Glutamatergic neuron (in vitro differentiated cells): Measurements from ENCODE around the gene RAB6B. TPM values are rescaled to one million over a fixed set of nuclear protein-coding genes. Genes with fewer than 3 reads are reported as not detected.

Experiments used
- DNase-seq: peaks from one replicate; pipeline ENCODE4 v3.0.0; 2022
- H3K27ac Mint-ChIP-seq: one replicate; pipeline ENCODE4 v1.8.0; 2020; ENCODE audit warnings: mild to moderate bottlenecking, mixed read lengths, inconsistent platforms; ENCODE audit not compliant: unreplicated experiment
- H3K27me3 Mint-ChIP-seq: one replicate; pipeline ENCODE4 v1.8.0; 2020; ENCODE audit warnings: mild to moderate bottlenecking, moderate library complexity, mixed read lengths, inconsistent platforms; ENCODE audit not compliant: unreplicated experiment
- H3K36me3 Mint-ChIP-seq: one replicate; pipeline ENCODE4 v1.8.0; 2020; ENCODE audit warnings: mild to moderate bottlenecking, mixed read lengths, inconsistent platforms; ENCODE audit not compliant: unreplicated experiment
- H3K4me1 Mint-ChIP-seq: one replicate; pipeline ENCODE4 v1.8.0; 2020; ENCODE audit warnings: mild to moderate bottlenecking, low read depth, mixed read lengths, inconsistent platforms; ENCODE audit not compliant: unreplicated experiment
- H3K4me3 Mint-ChIP-seq: one replicate; pipeline ENCODE4 v1.8.0; 2020; ENCODE audit warnings: mild to moderate bottlenecking, mixed read lengths, inconsistent platforms; ENCODE audit not compliant: unreplicated experiment
- H3K9me3 Mint-ChIP-seq: one replicate; pipeline ENCODE4 v1.8.0; 2020; ENCODE audit warnings: mild to moderate bottlenecking, moderate library complexity, mixed read lengths, inconsistent platforms; ENCODE audit not compliant: unreplicated experiment
- total RNA-seq: library from RNA; stranded (reverse); fragmentation: NEBNext Ultra II Directional; extraction: Animal tissue kit (Norgen Biotek cat#: 25700); gene quantifications from one replicate; pipeline ENCODE4 v1.2.1, GENCODE V29; 2021; ENCODE audit not compliant: unreplicated experiment
- TF ChIP-seq, protein P1 (sequence below): fragments of 200-600 bp; sonication (generic); IDR thresholded peaks from one replicate; pipeline ENCODE4 v1.5.0; 2021; ENCODE audit not compliant: partially characterized antibody, unreplicated experiment

RAB6B gene
- total RNA-seq, 1 donor from 2014 or later = 222 TPM

DNA sequence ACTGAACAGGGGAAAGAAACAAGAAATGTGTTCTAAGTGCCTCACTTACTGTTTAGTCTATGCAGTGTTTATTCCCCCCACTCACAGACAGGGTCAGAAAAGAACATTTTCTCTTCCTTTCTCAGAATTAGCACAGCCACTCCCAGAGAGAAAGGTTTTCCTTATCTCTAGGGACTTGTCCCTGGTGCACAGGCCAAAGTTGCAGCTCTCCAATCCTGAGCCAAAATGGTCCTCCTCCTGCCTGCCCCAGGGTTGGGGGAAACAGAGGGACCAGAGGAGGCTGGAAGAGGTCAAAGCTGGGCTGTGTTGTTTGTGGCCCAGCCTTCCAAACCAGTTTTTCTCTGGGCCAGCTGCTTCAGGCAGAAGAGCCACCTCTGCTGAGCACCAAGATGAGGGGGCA is 12.0 kb downstream of the RAB6B start:
- Mint-ChIP-seq H3K4me3 (no peak overlapping the region), H3K27ac (no peak overlapping the region), H3K4me1 (peaks cover 39% of the 10 kb centered on the region), H3K9me3 (peaks cover 10% of the 10 kb centered on the region), H3K27me3 (peaks cover 13% of the 10 kb centered on the region), H3K36me3 (peaks cover 25% of the 10 kb centered on the region)
- DNase-seq = no peak
- TF ChIP-seq, protein P1, sequence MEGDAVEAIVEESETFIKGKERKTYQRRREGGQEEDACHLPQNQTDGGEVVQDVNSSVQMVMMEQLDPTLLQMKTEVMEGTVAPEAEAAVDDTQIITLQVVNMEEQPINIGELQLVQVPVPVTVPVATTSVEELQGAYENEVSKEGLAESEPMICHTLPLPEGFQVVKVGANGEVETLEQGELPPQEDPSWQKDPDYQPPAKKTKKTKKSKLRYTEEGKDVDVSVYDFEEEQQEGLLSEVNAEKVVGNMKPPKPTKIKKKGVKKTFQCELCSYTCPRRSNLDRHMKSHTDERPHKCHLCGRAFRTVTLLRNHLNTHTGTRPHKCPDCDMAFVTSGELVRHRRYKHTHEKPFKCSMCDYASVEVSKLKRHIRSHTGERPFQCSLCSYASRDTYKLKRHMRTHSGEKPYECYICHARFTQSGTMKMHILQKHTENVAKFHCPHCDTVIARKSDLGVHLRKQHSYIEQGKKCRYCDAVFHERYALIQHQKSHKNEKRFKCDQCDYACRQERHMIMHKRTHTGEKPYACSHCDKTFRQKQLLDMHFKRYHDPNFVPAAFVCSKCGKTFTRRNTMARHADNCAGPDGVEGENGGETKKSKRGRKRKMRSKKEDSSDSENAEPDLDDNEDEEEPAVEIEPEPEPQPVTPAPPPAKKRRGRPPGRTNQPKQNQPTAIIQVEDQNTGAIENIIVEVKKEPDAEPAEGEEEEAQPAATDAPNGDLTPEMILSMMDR = no peak

DNA sequence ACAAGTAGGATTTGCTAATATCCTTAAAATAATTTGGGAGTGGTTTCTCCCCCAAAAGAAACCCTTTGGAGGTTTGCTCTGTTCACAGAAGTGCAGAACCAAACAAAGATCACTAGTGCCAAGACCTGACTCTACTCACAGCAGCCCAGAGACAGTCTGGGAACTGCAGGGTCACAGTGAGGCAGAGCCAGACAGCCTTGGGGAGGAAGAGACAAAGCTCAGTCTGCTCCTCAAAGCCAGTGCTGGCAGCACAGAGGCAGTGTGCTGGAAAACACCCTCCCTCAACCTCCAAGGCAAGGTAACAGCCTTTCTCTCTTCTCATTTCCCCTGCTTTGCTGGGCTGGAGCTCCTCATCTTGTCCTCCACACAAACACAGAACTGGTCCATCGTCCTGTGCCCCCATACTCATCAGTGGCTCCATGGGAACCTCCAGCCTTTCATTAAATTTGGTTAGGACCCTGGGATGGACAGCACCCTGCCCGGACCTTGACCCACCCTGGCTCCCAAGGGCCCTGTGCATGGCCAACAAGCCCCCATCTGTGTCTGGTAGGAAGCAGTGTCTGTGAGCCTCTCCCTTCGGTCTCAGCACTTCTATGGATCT is 12.6 kb downstream of the RAB6B start:
- peaks cover 25% of the 10 kb centered on the region for H3K36me3 Mint-ChIP-seq
- peaks cover 10% of the 10 kb centered on the region for H3K9me3 Mint-ChIP-seq
- H3K27ac Mint-ChIP-seq = no peak overlapping the region
- peaks cover 13% of the 10 kb centered on the region for H3K27me3 Mint-ChIP-seq
- DNase-seq = no peak
- TF ChIP-seq, protein P1 = no peak
- peaks cover 34% of the 10 kb centered on the region for H3K4me1 Mint-ChIP-seq
- no peak overlapping the region for H3K4me3 Mint-ChIP-seq

DNA sequence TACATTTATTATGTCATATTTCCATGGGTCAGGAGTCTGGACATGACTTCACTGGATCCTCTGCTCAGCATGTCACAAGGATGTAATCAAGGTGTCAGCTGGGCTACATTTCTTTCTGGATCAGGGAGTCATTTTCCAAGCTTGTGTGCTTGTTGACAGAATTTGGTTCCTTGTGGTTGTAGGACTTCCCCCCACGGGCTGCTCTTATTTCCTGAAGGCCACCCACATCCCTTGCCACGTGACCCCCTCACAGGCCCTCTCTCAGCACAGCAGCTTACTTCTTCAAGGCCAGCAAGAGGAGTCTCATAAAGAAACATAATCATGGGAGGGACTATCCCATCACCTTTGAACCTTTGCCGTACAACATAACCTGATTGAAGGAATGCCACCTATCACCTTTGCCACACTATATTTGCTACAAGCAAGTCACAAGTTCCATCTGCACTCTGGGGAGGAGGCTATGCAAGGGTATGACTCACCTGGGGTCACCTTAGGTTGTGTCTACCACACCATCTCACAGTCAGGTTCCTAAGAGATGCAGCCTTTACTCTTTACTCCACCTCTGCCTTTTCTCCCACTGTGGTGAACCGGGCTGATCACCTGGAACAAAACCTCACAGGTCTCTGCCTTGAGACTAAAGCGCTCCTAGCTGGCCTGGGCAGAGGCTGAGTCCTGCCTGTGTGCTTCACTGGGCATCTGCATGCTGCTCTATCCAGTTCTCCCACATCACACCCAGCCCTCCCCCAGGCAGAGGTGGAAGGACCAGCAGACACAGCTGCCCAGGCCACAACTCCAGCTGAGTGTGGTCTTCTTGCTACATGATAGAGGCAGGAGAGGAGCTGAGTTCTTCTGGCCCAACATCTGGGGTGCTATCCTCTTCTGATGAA is 13.5 kb downstream of the RAB6B start:
- H3K36me3 Mint-ChIP-seq = peaks cover 25% of the 10 kb centered on the region
- H3K27ac Mint-ChIP-seq = no peak overlapping the region
- peaks cover 27% of the 10 kb centered on the region for H3K4me1 Mint-ChIP-seq
- peaks cover 10% of the 10 kb centered on the region for H3K9me3 Mint-ChIP-seq
- H3K4me3 Mint-ChIP-seq = no peak overlapping the region
- TF ChIP-seq, protein P1 = no peak
- no peak for DNase-seq
- peaks cover 11% of the 10 kb centered on the region for H3K27me3 Mint-ChIP-seq

DNA sequence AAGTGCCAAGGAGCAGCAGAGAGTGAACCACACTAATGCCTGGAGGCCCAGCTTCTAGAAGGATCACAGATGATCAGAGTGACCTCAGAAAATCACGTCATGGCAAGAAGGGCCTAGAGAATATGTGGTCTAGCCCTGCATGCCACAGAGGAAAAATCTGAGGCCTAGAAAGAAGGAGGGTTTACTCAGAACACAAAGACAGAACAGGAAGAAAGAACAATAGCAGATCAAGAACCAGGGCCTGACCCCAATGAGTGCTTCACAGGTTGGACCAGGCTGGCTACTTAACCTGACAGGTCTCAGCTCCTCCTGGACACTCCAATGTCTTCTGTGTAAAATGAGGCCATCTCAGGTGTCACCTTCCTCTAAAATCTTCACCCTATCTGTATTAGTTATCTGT is 14.2 kb downstream of the RAB6B start:
- TF ChIP-seq, protein P1 = no peak
- Mint-ChIP-seq H3K27ac (no peak overlapping the region), H3K4me1 (peaks cover 25% of the 10 kb centered on the region), H3K36me3 (peaks cover 25% of the 10 kb centered on the region), H3K4me3 (no peak overlapping the region), H3K9me3 (peaks cover 10% of the 10 kb centered on the region), H3K27me3 (peaks cover 11% of the 10 kb centered on the region)
- no peak for DNase-seq
